Measurements from ENCODE around the gene TMEM271.
"Not testable (repeated sequence)": the region's sequence is repeated elsewhere in the genome, so short reads cannot be mapped to it uniquely, and the experiment has no call there.

Gene TMEM271

DNA sequence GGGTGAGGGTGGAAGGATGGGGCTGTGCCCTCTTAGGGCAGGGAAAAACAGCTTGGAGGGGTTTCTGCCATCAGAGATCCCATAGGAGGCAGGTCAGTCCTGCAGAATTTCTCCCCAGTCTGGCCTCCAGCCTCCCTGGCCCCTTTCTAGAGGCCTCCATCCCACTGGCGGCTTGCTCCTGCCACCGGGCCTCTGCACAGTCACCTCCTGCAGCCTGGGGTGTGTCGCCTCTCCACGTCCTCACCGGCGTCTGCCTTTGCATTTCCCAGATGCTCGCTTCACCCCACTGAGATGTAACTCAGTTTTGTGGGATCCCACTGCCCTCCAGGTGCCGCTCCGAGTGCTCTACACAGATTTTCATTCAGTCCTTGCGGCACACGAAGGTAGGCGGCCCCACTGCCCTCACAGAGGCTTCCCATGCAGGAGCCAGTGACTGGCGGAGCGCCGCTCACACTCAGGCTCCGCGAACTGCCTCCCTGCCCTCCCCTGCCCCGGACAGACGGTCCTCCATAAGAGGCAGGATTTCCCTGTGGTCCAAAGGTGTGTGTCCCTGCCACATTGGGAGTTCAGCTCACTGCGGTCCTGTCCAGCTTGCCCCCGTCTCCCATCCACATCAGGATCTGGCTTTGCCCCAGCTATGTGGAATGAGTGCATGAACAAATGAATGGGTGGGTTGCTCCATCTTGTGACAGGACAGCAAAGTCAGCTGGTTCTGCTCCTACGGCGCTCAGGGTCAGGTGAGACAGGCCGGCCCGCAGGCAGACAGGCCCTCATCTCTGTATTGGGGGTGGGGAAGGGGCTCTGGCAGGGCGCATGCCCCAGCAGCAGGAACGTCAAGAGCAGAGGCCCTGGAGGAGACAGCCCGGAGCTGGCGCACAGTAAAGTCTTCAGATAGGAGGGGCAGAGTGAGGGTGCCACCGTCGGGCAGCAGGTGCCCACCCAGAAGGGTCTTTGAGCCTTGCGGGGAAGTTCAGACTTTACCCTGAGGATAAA is 2.7 kb upstream of the TMEM271 start:
- no peak for DNase-seq

DNA sequence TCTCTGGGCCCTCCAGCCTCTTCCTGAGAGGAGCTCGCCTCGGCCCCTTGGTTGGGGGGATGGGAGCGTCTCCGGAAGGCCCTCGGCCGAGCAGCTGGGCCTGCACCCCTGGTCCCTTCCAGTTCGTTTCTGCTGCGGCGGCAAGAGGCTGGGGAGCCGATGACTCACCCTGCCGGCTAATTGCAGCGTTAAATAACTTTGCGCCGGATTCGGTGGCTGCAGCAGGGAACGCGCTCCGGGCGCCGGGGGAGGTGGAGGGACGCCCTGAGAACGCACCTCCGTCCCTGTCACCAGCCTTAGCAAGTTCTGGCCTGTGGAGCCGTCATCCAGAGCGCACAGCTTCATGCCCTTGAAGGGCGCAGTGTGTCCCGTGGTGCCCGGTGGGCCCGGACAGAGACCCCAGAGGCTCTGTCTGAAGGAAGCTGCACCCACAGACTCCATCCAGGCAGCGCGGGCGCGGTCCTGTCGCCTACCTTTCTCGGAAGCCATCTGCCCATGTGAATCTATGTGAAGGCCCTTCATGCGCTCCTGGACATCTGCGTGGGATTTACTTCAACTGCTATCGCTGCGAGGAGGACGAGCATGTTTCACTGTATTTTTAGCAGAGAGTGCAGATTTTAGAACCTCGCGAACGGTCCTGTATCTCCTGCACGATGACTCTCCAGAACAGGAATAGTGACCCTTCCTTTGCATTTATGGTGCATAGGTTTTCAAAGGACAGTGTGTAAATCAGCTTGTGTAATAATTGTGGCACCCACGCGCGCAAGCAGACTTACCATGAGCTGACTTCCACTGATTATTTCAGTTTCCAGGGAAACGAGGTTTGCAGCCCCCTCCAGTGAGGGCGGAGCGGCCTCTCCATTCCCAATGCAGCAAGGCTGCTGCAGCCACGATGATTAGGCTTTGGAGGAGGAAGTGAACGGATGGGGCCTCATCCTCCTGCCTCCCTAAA is 1.7 kb upstream of the TMEM271 start:
- peak; percentile 41 for DNase-seq

DNA sequence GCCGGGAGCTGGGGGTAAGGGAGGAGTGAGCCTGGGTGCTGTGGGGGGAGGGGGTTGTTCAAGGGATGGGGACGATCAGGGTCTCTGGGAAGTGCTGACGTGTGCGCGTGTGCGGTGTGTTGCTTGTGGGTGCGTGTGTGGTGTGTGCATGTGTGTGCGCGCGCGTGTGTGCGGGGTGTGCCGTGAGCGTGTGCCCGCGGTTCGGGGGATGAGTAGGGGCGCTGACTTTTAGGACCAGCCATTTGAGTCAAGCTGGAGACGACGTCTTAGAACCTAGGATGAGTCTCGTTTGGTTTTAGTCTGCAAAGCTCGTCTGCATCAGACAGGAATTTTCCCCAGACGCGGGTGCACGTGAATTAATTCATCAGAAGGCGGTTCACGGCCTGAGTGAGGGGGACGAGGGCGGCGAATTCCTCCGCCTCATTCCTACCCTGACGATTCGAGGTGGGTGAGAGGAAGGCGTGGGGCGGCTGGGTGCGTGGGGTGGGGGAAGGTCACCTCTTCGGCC is 950 bp upstream of the TMEM271 start:
- peak; percentile 3 for DNase-seq

DNA sequence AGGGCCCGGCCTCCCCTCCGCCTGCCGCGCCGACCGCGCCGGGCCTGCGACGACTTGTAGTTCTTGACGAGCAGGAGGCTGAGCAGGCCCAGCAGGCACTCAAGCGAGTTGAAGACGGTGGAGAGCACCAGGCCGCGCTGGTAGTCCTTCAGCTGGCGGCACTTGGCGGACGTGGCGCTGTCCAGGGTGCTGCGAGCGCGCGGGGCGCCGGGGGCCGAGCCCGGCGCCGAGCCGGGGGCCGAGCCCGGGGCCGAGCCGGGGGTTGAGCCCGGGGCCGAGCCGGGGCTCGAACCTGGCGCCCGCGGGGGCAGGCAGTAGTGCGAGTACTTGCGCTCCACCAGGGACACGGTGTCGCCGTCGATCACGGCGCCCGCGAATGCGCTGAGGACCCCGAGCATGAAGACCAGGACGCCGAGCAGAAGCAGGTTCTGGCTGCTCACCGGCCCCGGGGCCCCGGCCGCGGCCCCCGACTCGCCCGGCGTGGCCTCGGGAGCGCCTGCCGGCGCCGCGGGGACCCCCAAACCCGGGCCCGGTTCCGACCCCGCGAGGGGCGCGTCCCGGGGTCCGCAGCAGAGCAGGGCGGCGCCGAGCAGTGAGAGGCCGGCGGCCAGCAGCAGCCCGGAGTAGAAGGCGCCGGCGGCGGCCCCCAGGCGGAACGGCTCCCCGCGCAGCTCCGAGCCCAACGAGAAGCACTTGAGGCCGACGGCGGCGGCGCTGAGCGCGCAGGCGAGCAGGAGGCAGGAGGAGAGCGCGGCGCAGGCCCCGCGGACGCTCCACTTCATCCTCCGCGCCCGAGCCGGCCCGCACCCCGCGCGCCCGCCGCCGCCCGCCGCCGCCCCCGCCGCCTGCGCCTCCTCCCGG is 584 bp downstream of the TMEM271 start:
- peak; percentile 49 for DNase-seq

DNA sequence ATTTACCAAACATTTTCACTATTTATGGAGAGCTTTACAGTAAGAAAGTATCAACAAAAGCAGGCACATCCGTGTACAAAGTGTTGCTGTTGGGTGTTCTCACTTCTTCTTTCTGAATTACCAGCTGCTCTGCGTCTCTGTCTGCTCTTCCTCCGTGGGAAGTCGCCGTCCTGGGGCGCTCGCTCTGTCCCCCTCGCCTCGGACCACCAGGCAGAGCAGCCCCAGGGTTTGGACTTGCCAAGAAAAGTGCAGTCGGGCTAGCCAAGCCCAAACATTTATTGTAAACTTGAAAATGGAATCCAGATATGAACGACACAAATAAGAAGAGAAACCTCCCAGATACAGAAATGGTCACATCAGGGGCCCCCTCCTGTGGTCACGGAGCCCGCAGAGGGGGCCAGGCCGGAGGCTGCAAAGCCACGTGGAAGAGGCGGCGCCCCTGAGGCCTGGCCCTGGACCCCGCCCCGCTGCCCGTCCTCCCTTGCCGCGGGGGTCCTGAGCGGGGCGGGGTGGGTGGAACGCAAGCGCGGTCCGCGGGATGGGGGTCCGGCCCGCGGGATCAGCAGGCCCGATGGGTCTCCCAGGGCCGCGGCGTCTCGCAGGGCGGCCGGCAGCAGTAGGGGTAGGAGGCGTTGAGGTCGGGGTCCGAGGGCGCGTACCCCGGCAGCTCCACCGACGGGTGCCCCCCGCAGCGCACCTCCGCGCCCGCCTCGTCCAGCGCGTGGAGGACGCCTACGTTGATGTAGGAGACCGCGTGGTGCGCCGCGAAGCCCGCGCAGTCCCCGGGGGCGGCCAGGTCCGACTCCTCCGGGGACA is 1.5 kb downstream of the TMEM271 start:
- no peak for DNase-seq

DNA sequence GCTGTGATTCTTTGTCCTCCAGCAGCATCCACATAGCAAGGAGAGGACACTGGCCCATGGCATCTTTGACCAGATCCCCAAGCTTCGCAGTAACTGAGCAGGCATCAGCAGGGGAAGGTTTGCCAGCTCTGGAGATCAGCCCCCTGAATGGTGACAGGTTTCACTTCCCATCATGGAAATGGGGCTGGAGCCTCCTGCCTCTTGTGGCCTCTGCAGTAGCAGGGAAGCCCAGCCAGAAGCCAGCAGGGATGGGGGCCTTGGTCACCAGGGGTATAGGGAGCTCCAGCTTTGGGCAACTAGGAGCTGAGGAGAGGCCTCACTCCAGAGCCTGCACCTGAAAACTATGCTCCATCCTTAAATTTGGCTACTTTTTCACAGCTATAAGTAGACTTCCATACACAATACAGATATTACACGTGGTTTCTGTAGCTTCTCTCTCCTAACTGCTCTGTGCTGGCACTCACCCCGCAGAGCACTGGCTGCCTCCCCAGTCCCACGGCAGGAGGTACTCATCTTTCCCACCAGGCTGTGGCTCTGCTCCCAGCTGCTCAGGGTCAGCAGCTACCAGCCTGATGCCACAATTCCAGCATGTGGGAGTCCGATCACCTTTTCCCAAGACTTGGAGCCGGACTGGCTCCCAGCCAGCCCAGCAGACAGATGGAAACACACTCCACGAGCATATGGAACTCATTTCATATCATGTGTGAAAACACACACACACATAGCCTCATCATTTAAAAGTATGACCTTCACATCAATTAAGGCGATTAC is 2.8 kb downstream of the TMEM271 start:
- DNase-seq, result no peak

DNA sequence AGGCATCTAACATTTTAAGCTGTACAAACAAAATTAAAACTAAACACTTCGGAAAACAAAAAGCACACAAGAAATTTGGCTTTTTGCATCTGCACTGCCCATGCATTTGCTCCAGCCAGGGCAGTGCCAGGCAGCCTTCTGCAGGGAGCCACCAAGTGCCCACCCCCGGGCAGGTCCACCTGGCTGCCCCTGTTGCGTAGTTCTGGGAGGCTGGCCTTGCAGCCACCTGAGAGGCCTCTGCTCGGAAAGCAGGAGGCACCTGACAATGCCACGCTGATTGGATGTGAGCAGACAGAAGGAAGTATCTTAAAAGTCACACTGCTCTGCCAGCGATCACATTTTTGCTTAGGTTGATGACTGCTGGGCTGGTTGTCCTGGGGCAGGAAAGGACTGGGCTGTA is 3.5 kb downstream of the TMEM271 start:
- DNase-seq, result no peak

DNA sequence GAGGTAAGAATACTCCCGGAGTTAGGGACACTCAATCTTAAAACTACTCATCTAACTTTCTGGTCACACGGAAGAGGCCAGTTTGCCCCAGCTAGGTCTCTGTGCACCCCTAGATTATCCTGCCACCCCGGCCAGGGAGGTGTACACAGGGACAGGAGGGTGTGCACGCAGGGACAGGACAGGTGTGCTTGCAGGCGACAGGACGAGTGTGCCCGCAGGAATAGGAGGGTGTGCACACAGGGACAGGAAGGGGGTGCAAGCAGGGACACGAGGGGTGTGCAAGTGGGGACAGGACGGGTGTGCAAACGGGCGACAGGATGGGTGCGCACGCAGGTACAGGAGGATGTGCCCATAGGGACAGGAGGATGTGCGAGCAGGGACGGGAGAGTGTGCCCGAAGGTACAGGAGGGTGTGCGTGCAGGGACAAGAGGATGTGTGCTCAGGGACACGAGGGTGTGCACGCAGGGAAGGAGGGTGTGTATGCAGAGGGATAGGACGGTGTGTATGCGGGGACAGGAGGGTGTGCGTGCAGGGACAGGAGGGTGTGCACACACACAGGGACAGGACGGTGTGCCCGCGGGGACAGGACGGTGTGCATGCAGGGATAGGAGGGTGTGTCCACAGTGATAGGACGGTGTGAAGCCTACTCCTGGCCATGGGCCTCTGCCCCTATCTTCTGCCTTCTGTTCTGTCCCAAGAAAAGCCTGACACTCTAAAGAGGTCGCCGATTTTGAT is 4.1 kb downstream of the TMEM271 start:
- no peak for DNase-seq

DNA sequence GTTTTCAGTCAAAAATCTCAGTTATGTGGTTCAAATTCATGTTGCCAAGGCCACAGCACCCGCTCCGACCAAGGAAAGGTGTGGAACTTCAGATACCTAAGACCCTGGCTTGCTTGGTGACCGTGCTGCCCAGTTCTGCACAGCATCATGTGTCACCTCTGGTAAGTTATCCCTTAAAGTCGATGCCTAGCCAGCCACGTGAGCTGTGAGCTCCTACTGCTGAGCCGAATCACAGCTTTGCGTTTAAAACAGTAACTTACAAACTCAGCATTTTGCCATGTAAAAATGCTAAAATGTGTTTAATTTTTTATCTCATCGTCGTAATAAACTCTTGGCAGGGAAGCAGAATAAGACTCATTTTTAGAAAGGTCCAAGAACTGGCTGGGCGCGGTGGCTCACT is 5.3 kb downstream of the TMEM271 start:
- no peak for DNase-seq

DNA sequence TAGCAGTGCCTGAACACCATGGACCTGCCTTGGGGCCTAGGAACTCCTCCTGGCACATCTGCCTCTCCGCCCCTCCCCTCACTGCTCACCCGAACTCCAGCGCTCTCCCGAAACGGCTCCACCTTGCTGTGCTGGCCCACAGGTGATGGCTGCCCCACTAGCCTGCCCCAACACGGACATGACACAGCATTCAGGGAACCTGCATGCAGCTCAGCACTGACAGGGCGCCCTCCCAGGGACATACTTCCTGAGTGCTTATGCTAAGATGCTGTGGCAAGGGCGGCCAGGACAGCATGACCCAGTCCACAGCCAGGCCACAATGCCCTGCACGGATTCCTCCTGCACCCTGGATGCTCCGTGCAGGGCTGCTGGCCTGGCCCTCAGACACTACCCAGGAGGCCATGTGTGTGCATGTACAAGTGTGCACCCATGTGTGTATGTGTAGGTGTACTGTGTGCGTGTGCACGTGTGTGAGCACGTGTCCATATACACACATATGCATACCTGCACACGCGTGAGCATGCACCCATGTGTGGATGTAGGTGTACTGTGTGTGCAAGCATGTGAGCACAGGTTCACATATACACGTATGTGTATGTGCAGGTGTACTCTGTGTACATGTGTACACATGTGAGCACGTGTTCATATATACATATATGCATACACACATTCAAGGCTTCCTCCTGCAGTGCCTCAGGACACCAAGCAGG is 6.0 kb downstream of the TMEM271 start:
- no peak for DNase-seq

DNA sequence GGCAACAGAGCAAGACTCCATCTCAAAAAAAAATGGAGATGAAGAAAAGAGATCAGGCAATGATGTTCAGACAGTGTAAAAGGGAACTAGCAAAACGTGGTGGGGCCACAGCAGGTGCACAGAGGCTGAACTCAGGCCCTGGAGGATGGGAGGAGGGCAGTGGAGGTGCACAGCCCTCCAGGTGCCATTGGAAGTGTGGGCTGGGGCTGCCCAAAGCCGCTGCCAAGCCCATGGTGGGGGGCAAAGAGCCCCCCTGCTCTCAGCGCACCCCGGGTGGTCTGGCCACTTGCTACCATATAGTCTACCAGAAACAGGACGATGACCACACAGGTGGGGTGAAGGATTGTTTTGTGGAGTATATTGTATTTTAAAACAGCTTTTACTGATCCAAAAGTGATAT is 7.1 kb downstream of the TMEM271 start:
- DNase-seq, result no peak

DNA sequence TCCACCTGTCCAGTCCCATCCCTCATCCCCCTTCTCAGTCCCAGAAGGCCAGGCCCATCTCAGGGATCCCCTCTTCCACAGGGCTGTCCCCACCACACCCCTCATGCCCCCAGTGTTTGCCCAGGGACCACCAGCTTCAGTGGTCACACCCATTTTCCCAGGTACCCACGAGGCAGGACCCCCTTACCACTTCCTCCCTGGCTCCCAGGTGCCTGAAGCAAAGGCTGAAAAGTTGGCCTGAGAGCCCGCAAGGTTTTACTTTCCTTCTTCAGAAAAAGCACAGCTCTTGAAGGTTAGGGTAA is 7.8 kb downstream of the TMEM271 start:
- DNase-seq, result no peak

DNA sequence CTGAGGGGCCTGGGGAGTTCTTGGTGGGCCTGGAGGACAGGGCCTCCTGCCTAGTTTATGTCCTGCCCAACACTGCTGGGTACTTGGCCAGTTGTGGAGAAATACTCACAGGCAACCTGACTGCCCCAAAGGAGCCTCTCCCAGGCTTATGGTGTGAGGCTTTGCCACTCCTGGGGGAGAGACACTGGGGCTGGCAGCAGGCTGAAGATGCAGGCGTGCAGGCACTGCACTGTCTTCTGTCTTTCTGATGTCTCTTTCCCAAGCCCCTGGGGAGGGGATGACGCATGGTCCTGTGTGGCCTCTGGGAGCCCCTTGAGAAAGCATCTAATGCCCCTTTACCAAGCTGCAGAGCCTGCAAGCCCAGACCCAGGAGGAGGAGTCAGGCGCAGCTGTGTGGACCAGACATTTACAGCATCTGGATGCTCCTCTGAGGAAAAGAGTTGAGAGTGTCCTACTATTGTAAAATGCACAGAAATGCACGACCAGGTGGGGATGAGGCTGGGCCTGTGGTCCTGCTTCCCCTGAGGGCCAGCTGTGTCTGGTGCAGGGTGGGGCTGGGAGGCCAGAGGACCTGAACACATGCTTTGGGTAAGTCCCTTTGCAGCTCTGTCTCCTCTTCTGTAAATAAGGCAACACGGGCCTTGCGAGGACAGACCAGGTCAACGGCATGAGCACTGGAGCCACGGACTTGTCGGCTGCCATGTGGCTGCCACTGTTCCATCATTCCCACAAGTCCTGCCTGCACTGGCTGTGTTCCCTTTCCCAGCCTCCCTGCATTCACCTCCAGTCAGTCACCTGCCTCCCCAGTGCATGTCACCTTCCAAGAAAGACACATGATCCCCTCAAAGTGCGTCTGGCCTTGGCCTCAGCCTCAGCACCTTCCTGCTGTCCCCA is 8.4 kb downstream of the TMEM271 start:
- DNase-seq, result no peak

DNA sequence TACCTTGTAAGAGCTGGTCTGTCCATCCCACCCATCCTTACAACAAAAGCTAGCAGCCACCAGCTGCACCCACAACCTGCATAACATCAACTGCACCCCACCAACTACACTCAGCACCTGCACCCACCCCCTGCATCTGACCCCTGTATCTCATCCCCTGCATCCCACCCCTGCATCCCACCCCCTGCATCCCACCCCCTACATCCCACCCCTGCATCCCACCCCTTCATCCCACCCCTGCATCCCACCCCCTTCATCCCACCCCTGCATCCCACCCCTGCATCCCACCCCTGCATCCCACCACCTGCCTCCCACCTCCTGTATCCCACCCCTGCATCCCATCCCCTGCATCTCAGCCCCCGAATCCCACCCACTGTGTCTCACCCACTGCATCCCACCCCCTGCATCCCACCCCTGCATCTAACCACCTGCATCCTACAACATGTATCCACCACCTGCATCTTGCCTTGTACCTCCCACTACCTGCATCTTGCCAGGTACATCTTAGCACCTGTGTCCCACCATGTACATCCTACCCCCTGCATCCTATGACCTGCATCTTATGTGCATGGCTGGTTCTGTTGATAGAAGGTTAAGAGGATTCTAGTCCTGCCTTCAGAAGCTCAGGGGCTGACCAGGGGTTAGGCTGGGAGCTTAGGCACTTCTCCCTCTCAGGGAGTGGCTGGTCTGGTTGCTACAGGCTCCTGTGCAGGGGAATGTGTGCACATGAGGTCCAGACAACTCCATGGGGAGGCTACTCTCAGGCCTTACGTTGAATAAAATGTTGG is 9.4 kb downstream of the TMEM271 start:
- no peak for DNase-seq

DNA sequence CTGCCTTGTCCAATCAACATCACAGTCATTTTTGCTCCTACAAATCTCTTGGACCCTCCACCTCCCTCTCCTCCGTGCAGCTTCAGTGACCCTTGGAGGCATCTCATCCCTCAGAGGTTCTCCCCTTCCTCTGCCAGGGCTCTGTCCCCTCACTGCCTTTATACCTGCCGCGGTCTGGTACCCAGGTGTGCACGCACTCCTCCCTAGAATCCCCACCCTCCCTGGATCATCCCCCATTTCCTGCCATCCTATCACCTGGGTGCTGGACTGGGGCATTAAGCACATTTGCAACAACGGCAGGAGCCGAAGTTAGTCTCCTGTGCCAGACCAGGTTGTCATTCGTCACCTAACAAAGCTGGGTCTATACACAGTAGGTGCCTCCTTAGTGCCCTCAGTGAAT is 10.1 kb downstream of the TMEM271 start:
- DNase-seq, result no peak

DNA sequence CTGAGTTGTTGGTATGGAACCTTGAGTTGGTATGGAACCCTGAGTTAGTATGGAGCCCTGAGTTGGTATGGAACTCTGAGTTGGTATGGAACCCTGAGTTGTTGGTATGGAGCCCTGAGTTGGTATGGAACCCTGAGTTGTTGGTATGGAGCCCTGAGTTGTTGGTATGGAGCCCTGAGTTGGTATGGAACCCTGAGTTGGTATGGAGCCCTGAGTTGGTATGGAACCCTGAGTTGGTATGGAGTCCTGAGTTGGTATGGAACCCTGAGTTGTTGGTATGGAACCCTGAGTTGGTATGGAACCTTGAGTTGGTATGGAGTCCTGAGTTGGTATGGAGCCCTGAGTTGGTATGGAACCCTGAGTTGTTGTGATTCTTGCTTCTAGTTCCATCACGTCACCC is 10.5 kb downstream of the TMEM271 start:
- not testable (repeated sequence) for DNase-seq

DNA sequence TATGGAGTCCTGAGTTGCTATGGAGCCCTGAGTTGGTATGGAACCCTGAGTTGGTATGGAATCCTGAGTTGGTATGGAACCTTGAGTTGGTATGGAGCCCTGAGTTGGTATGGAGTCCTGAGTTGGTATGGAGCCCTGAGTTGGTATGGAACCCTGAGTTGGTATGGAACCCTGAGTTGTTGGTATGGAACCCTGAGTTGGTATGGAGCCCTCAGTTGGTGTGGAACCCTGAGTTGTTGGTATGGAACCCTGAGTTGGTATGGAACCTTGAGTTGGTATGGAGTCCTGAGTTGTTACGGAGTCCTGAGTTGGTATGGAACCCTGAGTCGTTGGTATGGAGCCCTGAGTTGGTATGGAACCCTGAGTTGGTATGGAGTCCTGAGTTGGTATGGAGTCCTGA is 13.6 kb downstream of the TMEM271 start:
- not testable (repeated sequence) for DNase-seq

DNA sequence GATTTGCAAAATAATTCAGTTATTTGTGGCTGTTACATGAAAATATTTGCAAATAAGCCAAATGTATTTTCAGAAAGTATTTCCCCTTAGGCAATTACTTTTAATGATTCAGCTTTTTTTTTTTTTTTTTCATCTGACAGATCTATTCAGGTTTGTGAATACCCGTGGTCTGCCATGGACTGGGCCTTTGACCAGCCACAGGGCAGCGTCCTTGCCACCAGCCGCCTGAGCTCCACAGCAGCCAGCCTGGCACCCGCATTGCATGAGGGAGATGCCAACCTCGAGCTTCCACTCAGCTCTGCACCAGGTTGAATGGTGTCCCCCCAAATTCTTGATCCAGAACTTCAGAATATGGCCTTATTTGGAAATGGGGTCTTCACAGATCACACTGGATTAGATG is 14.7 kb downstream of the TMEM271 start:
- no peak for DNase-seq

All from fibroblast of skin of right quadriceps (primary cell).